Fibroblast of gingiva (primary cell): ENCODE results near the gene AMBRA1.

Experiments used
- DNase-seq: peaks from one replicate; pipeline ENCODE4 v3.0.0-alpha.2; 2011; ENCODE audit warnings: low read depth

The AMBRA1 gene

DNA sequence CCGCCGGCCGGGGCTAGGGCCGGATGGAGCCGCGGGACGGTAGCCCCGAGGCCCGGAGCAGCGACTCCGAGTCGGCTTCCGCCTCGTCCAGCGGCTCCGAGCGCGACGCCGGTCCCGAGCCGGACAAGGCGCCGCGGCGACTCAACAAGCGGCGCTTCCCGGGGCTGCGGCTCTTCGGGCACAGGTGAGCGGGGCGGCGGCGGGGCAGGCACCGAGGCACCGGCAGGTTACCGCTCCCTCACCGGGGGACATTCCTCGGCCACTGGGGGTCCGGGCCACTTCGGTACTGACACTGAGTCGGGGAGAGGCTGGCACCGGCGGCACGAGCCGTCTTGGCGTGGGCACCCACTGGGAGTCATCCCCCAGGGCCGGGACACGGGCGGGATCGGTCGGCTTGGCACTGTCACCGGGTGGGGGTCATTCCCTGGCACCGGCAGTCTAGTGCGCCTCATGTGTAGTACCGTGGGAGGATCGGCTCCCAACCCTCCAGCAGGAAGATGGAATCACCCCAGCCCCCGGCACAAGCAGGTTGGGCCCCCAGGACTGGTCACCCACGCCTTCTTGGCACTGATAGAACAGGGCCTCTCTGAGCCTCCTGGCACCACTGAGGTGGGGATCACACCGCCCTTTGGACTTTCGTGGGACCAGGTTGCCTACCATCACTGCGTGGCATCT is 246.0 kb downstream of the AMBRA1 start:
- DNase-seq, result no peak

DNA sequence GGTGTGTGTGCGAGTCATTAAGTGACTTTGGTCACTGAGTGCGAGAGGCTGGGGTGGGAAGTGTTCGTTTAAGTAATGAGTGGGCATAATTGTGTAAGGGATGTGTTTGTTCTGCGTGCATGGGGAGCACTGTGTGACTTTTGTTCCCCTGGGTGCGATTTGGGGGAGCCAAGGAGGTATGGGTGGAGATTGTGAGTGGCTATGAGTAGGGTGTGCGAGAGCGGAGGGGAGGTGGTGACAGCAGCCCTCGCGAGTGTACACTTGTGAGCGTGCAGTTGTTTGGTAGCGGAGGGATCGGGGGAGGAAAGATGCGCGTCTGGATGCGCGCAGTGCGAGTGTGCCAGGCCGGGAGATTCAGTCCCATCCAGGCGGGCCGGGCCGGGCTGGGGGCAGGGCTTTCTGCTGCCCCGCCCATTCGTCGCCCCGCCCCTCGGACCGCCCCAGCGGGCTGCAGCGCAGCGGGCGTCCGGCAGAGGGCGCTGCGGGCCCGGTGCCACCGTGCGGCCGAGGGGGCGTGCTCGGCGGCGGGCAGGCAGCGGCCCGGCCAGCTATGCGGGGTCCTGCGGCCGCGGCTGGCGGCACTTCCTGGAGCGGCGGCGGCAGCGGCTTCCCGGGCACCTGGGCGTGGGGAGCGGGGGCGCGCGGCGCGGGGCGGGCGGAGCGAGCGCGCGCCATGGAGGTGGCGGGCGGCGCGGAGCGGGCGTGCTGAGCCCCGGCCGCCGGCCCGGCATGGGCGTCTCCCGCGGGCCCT is 246.8 kb downstream of the AMBRA1 start, which contains the start of gene DGKZ:
Gene DGKZ (plus strand): TSS at position 578 of the 751 bp plus-strand sequence. CDS start 197 bp downstream, outside the sequence.
- DNase-seq, result peak; percentile 78
